ENCODE data around the gene GPRC5C. TPM values are rescaled to one million over a fixed set of nuclear protein-coding genes. Genes with fewer than 3 reads are reported as not detected.

Gene GPRC5C
- total RNA-seq, 2 donors from 2014 or later, result 56.0 to 67.0 TPM

DNA sequence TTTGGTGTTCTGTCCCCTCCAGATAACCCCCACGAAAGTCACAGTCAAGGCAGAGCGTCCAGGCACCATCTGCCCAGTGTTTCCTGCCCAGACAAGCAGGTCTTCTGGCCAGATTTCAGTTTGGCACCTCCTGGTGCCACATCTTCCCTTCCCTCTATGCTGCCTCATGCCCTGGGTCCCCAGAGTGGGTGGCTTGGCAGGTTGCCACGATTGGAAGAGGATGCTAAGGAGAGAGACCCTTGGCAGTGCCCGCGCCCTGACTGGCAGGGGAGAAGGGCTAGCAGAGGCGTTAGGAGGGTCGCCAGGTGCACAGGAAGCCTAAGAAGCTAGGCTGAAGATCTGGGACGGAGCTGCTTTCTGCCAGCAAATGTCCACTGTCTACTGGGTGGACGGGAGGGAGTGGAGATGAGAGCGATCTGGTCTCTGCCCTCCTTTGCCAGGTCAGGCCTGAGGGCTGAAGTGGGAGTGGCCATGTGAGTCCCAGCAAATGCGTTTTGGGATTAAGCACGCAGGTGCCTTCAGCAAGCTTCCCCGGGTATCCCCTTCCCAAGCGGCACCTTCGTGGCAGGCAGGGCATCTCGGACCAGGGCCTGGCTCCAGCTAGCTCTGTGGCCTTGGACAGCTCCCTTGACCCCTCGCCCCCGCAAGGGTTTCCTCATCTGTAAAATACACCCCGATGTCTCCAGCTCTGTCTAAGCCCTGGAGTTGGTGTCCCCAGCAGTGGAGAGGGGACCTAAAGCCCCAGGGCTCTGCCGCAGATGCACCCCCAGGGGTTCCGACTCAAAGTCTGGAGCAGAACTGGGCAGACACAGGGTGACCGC lies 21.2 kb downstream of the GPRC5C start:
- peak overlapping the region; percentile 75 for H3K4me3 ChIP-seq
- TF ChIP-seq CTCF (IDR thresholded peaks at IDR 0.05), result no peak
- DNase-seq (ENCODE audit: low spot score) (no peak), ATAC-seq (ENCODE audit: insufficient number of reproducible peaks, low FRiP score, low read depth) (no peak)
- no peaks in the 10 kb centered on the region for H3K27me3 ChIP-seq (replicated peaks; ENCODE audit: insufficient read depth)
- no peaks in the 10 kb centered on the region for H3K9me3 ChIP-seq
- no peaks in the 10 kb centered on the region for H3K36me3 ChIP-seq
- H3K4me1 ChIP-seq (ENCODE audit: control insufficient read depth in 1 of 2, low read depth in 2 of 2), result peaks cover 52 to 73% of the 10 kb centered on the region in 2 donors
- H3K27ac ChIP-seq, result peak overlapping the region; percentile 93 to 96

DNA sequence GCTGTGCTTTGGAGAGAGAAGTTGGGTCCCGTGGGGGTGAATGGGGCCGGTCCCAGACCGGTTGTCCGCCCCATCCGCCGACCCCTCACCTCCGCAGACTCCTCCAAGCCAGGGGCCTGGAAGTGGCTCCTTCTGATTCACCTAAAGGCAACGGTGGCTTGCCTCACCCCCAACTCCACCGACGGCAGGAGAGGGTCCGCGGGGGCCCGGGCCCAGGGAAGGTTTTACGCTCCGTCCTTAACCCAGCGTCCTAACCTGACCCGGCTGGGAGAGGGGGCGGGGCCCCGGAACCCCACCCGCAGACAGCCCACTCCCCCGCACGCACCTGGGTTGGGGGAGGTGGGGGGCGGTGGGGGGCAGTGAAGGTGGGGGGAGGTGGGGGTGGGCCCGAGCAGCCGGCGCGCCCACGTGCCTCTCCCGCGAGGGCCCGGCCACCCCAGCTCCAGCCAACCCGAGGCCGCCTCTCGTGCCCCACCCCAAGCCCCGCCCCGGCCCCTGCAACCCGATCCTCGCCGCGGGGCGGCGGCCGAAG lies 21.8 kb downstream of the GPRC5C start:
- TF ChIP-seq CTCF (IDR thresholded peaks at IDR 0.05), result no peak
- Histone ChIP-seq H3K4me3 (peak overlapping the region; percentile 75), H3K4me1 (ENCODE audit: control insufficient read depth in 1 of 2, low read depth in 2 of 2) (peaks cover 46 to 66% of the 10 kb centered on the region in 2 donors), H3K27me3 (replicated peaks; ENCODE audit: insufficient read depth) (no peaks in the 10 kb centered on the region), H3K9me3 (no peaks in the 10 kb centered on the region), H3K27ac (peak overlapping the region; percentile 93 to 96), H3K36me3 (no peaks in the 10 kb centered on the region)
- ATAC-seq (ENCODE audit: insufficient number of reproducible peaks, low FRiP score, low read depth) (peak; percentile 80), DNase-seq (ENCODE audit: low spot score) (no peak)

DNA sequence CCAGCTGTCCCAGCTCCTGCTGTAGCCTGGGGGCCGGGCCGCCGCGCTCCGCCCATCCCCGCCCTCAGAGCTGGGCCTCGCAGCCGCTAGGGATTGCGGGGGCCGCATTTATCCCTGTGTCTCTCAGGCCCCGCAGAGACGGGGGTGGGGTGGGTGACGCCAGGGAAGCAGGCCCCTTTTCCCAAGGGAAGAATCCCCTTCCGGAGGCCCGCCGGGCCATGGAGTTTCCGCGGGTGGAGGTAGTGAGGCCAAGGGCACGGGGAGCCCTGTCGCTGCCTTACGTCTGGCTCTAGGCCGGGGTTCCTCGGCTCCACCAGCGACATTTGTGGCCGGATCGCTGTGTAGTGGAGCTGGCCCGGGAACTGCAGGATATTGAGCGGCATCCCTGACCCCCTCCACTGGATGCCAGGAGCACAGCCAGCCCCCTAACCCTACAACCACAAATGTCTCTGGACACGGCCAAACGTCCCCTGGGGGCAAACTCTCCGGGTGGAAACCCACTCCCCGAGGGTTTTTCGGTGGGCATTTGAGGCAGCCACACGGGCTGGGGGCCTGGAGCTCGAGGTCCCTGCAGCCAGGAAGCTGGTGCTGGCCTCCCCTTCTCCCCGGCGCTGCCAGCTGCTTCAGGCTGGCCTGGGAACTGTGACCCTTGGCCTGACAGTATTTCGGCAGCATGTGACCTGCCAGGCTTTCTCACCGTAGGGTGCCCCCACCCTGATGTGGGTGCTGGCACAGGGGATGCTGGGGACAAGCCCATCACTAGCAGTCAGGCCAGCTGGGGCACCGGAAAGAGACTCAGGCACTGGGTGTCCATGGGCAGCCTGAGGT lies 22.5 kb downstream of the GPRC5C start:
- TF ChIP-seq CTCF (IDR thresholded peaks at IDR 0.05), result peak; percentile 34
- Histone ChIP-seq H3K27me3 (replicated peaks; ENCODE audit: insufficient read depth) (no peaks in the 10 kb centered on the region), H3K27ac (peak overlapping the region; percentile 67 to 92), H3K36me3 (no peaks in the 10 kb centered on the region), H3K4me3 (peak overlapping the region; percentile 75), H3K9me3 (no peaks in the 10 kb centered on the region), H3K4me1 (ENCODE audit: control insufficient read depth in 1 of 2, low read depth in 2 of 2) (peaks cover 41 to 59% of the 10 kb centered on the region in 2 donors)
- peak; percentile 74 for DNase-seq (ENCODE audit: low spot score)
- peak; percentile 17 for ATAC-seq (ENCODE audit: insufficient number of reproducible peaks, low FRiP score, low read depth)

DNA sequence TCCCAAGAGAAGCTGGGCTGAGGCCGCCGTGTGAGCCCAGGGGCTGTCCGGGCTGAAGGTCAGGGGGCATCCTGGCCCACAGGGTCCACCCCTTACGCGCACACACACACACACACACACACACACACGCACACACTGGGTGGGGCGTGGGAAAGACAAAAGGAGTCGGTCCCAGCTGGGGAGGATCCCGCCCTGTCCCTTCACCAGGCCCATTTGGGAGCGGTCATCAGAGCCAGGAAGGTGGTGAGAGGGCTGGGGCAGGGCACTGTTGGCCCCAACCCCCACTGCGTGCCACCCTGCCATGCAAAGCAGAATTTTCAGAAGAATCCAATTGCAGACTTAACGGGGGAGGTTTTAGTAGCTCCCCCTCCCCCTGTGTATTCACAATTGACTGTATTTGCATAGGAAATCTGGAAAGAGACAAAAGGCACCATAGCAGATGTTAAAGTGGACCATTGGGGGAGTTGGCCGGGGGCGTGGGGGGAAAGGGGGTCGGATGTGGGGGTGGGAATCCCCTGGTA lies 23.2 kb downstream of the GPRC5C start:
- ATAC-seq (ENCODE audit: insufficient number of reproducible peaks, low FRiP score, low read depth) (no peak), DNase-seq (ENCODE audit: low spot score) (no peak)
- Histone ChIP-seq H3K36me3 (no peaks in the 10 kb centered on the region), H3K4me1 (ENCODE audit: control insufficient read depth in 1 of 2, low read depth in 2 of 2) (peaks cover 34 to 52% of the 10 kb centered on the region in 2 donors), H3K9me3 (no peaks in the 10 kb centered on the region), H3K4me3 (no peak overlapping the region), H3K27me3 (replicated peaks; ENCODE audit: insufficient read depth) (no peaks in the 10 kb centered on the region), H3K27ac (peak overlapping the region; percentile 67 to 92)
- no peak for TF ChIP-seq CTCF (IDR thresholded peaks at IDR 0.05)

GRCh38 chr17:74455821-74456220 lies 23.9 kb downstream of the GPRC5C start:
- Histone ChIP-seq H3K4me1 (ENCODE audit: control insufficient read depth in 1 of 2, low read depth in 2 of 2) (peaks cover 29 to 45% of the 10 kb centered on the region in 2 donors), H3K27me3 (replicated peaks; ENCODE audit: insufficient read depth) (no peaks in the 10 kb centered on the region), H3K4me3 (no peak overlapping the region), H3K36me3 (no peaks in the 10 kb centered on the region), H3K27ac (no peak overlapping the region), H3K9me3 (no peaks in the 10 kb centered on the region)
- ATAC-seq (ENCODE audit: insufficient number of reproducible peaks, low FRiP score, low read depth) (no peak), DNase-seq (ENCODE audit: low spot score) (no peak)
- TF ChIP-seq CTCF (IDR thresholded peaks at IDR 0.05), result no peak
